HG03469 (cell line): ENCODE measurements around the gene BTBD7.
"Not testable (repeated sequence)": the region's sequence is repeated elsewhere in the genome, so short reads cannot be mapped to it uniquely, and the experiment has no call there.

Experiments used
- ATAC-seq: cut with Tn5 transposase; IDR thresholded peaks from one replicate; pipeline ENCODE4 v1.9.1; 2021; ENCODE audit warnings: mild to moderate bottlenecking, moderate library complexity, moderate number of reproducible peaks; ENCODE audit not compliant: unreplicated experiment

Gene BTBD7

GRCh38 chr14:93332853-93333630, at the start of gene BTBD7:
TSS of gene BTBD7 (minus strand) at chr14:93333036. CDS start at chr14:93296051, 36,985 bp downstream.
- peak; percentile 48 for ATAC-seq

- ATAC-seq = no peak
Observed at GRCh38 chr14:93381644-93382043, 48.8 kb upstream of the BTBD7 start.

GRCh38 chr14:93379831-93380230, 47.0 kb upstream of the BTBD7 start:
- ATAC-seq = no peak

- ATAC-seq = peak; percentile 86
Observed at GRCh38 chr14:93375673-93376156, 42.9 kb upstream of the BTBD7 start.

GRCh38 chr14:93369713-93370266, 37.0 kb upstream of the BTBD7 start:
- ATAC-seq = peak; percentile 69

GRCh38 chr14:93368996-93369712, 36.3 kb upstream of the BTBD7 start:
- no peak for ATAC-seq

- ATAC-seq = not testable (repeated sequence)
Observed at GRCh38 chr14:93354873-93355272, 22.0 kb upstream of the BTBD7 start.

- ATAC-seq = no peak
Observed at GRCh38 chr14:93348292-93348691, 15.5 kb upstream of the BTBD7 start.

GRCh38 chr14:93347850-93348249, 15.0 kb upstream of the BTBD7 start:
- no peak for ATAC-seq

- ATAC-seq = no peak
Observed at GRCh38 chr14:93346926-93347721, 14.3 kb upstream of the BTBD7 start, which contains the start of gene COX8C. TSS of gene COX8C (plus strand) at chr14:93347182. CDS start at chr14:93347269, 87 bp downstream.

GRCh38 chr14:93343797-93344196, 11.0 kb upstream of the BTBD7 start:
- no peak for ATAC-seq

- ATAC-seq = no peak
Observed at GRCh38 chr14:93343266-93343665, 10.4 kb upstream of the BTBD7 start.

GRCh38 chr14:93337884-93338283, 5.0 kb upstream of the BTBD7 start:
- no peak for ATAC-seq

- no peak for ATAC-seq
Observed at GRCh38 chr14:93337143-93337753, 4.4 kb upstream of the BTBD7 start.

- ATAC-seq = no peak
Observed at GRCh38 chr14:93333631-93334103, 831 bp upstream of the BTBD7 start.

- peak; percentile 25 for ATAC-seq
Observed at GRCh38 chr14:93332397-93332852, 411 bp downstream of the BTBD7 start.

GRCh38 chr14:93331728-93332396, 974 bp downstream of the BTBD7 start:
- ATAC-seq = peak; percentile 2

GRCh38 chr14:93331002-93331727, 1.7 kb downstream of the BTBD7 start:
- ATAC-seq = no peak

- no peak for ATAC-seq
Observed at GRCh38 chr14:93330609-93331000, 2.2 kb downstream of the BTBD7 start.
